ENCODE data around the gene LRMDA. TPM values are rescaled to one million over a fixed set of nuclear protein-coding genes. Genes with fewer than 3 reads are reported as not detected.

LRMDA gene
- total and polyA plus RNA-seq, 2 donors (not counting 3 experiments of a cell fraction or from before 2014, with no cell fraction given): 9.7 to 18.0 TPM

GRCh38 chr10:75773231-75773780 is 341.9 kb downstream of the LRMDA start:
- Histone ChIP-seq H3K9me1 (replicated peaks; ENCODE audit: control insufficient read depth, extremely low read depth, insufficient read depth, low read length) (no peaks in the 10 kb centered on the region), H3K79me2 (ENCODE audit: control insufficient read depth, insufficient read depth, low read length) (no peaks in the 10 kb centered on the region), H2AFZ (ENCODE audit: low read depth, low read length) (no peak overlapping the region), H3K4me2 (ENCODE audit: insufficient read depth, low read length) (no peak overlapping the region), H3K36me3 (ENCODE audit: control insufficient read depth in 2 of 2, extremely low read depth in 1 of 2, insufficient read depth in 2 of 2, low read length in 2 of 2) (no peaks in the 10 kb centered on the region), H3K27me3 (ENCODE audit: control insufficient read depth in 2 of 2, insufficient read depth in 2 of 2, low read length in 2 of 2) (no peaks in the 10 kb centered on the region), H3K9ac (replicated peaks; ENCODE audit: extremely low read depth, insufficient read depth, low read length) (no peak overlapping the region), H3K4me1 (ENCODE audit: control insufficient read depth, extremely low read depth, insufficient read depth, low read length) (no peaks in the 10 kb centered on the region), H3K9me3 (replicated peaks; ENCODE audit: control insufficient read depth, insufficient read depth, low read length) (no peaks in the 10 kb centered on the region), H3K4me3 (replicated peaks in 1 of 3; ENCODE audit: insufficient read depth in 1 of 3, low read depth in 1 of 3, low read length in 3 of 3) (no peak overlapping the region), H3K27ac (ENCODE audit: insufficient read depth, low read depth, low read length) (no peak overlapping the region), H4K20me1 (replicated peaks; ENCODE audit: control insufficient read depth, extremely low read depth, insufficient read depth, low read length) (no peaks in the 10 kb centered on the region)
- intact Hi-C loops (cut with micrococcal nuclease) (no loop called here), dilution Hi-C loops (cut with MboI; ENCODE audit: extremely low pct_ligation_motif_present, low sequenced_read_pairs) (no loop called here)
- TF ChIP-seq MAX (IDR thresholded peaks at IDR 0.05; ENCODE audit: insufficient read depth, insufficient read length) (no peak), FOS (IDR thresholded peaks at IDR 0.05; ENCODE audit: borderline replicate concordance, insufficient read depth, low read length) (no peak)
- CTCF ChIA-PET: interaction anchor here (1.5 kb wide), 1 partner anchor 14 kb away, joined by 5 read pairs; no protein-coding TSS in a partner anchor
- no TSS peak for BruUV-seq (replicated peaks)
- DNase-seq (ENCODE audit: low read depth, low spot score) (no peak), FAIRE-seq (no peak)
- POLR2A ChIA-PET: no interaction called here

- Histone ChIP-seq H3K79me2 (ENCODE audit: control insufficient read depth, insufficient read depth, low read length) (no peaks in the 10 kb centered on the region), H3K4me1 (ENCODE audit: control insufficient read depth, extremely low read depth, insufficient read depth, low read length) (no peaks in the 10 kb centered on the region), H3K27ac (ENCODE audit: insufficient read depth, low read depth, low read length) (no peak overlapping the region), H3K36me3 (ENCODE audit: control insufficient read depth in 2 of 2, extremely low read depth in 1 of 2, insufficient read depth in 2 of 2, low read length in 2 of 2) (no peaks in the 10 kb centered on the region), H3K9me1 (replicated peaks; ENCODE audit: control insufficient read depth, extremely low read depth, insufficient read depth, low read length) (no peaks in the 10 kb centered on the region), H4K20me1 (replicated peaks; ENCODE audit: control insufficient read depth, extremely low read depth, insufficient read depth, low read length) (no peaks in the 10 kb centered on the region), H3K4me2 (ENCODE audit: insufficient read depth, low read length) (no peak overlapping the region), H3K9ac (replicated peaks; ENCODE audit: extremely low read depth, insufficient read depth, low read length) (no peak overlapping the region), H3K4me3 (replicated peaks in 1 of 3; ENCODE audit: insufficient read depth in 1 of 3, low read depth in 1 of 3, low read length in 3 of 3) (no peak overlapping the region), H2AFZ (ENCODE audit: low read depth, low read length) (no peak overlapping the region), H3K9me3 (replicated peaks; ENCODE audit: control insufficient read depth, insufficient read depth, low read length) (no peaks in the 10 kb centered on the region), H3K27me3 (ENCODE audit: control insufficient read depth in 2 of 2, insufficient read depth in 2 of 2, low read length in 2 of 2) (no peaks in the 10 kb centered on the region)
- FAIRE-seq: no peak
- DNase-seq (ENCODE audit: low read depth, low spot score): no peak
- ChIA-PET CTCF (interaction anchor here (1.4 to 1.5 kb wide), 2 partner anchors 15 to 20 kb away, joined by 3 to 5 read pairs; no protein-coding TSS in a partner anchor), POLR2A (no interaction called here)
- TF ChIP-seq GATA2 (IDR thresholded peaks at IDR 0.05; ENCODE audit: insufficient read depth, insufficient read length, low read depth, low read length): no peak
- dilution Hi-C loops (cut with MboI; ENCODE audit: extremely low pct_ligation_motif_present, low sequenced_read_pairs): no loop called here
- intact Hi-C loops (cut with micrococcal nuclease): no loop called here
- no TSS peak for BruUV-seq (replicated peaks)
Measured at GRCh38 chr10:75773813-75774782, 342.7 kb downstream of the LRMDA start.
